Testis (tissue), 2 donors: ENCODE data around the gene SIK3.

Experiments used
- POLR2A ChIP-seq: fragments of 450-650 bp; IDR thresholded peaks from one replicate; pipeline ENCODE4 v1.6.1; 2017; ENCODE audit warnings: antibody characterized with exemption, mild to moderate bottlenecking, moderate library complexity
- TF ChIP-seq, protein P1 (sequence below), 3 experiments: fragments of 450-650 bp in 2 of 3; fragments of 200-600 bp in 1 of 3; sonication (generic) in 1 of 3; IDR thresholded peaks; one replicate each; pipeline ENCODE4 v1.5.1; 2016 to 2019; ENCODE audit warnings: antibody characterized with exemption in 3 of 3, mild to moderate bottlenecking in 2 of 3, moderate library complexity in 1 of 3

GRCh38 chr11:116963813-116964212, 134.4 kb downstream of the SIK3 start:
- TF ChIP-seq, protein P1, sequence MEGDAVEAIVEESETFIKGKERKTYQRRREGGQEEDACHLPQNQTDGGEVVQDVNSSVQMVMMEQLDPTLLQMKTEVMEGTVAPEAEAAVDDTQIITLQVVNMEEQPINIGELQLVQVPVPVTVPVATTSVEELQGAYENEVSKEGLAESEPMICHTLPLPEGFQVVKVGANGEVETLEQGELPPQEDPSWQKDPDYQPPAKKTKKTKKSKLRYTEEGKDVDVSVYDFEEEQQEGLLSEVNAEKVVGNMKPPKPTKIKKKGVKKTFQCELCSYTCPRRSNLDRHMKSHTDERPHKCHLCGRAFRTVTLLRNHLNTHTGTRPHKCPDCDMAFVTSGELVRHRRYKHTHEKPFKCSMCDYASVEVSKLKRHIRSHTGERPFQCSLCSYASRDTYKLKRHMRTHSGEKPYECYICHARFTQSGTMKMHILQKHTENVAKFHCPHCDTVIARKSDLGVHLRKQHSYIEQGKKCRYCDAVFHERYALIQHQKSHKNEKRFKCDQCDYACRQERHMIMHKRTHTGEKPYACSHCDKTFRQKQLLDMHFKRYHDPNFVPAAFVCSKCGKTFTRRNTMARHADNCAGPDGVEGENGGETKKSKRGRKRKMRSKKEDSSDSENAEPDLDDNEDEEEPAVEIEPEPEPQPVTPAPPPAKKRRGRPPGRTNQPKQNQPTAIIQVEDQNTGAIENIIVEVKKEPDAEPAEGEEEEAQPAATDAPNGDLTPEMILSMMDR (IDR thresholded peaks at IDR 0.05) = no peak
- TF ChIP-seq POLR2A = no peak
